IMR-90 (cell line): Measurements from ENCODE around the gene GNAO1.

ENCODE experiments used
- BHLHE40 ChIP-seq: fragments of 150-350 bp; IDR thresholded peaks from 2 replicates; pipeline ENCODE4 v1.6.1; 2016; ENCODE audit warnings: mild to moderate bottlenecking, low read depth, low read length
- CEBPB ChIP-seq: IDR thresholded peaks from 2 replicates; pipeline ENCODE4 v1.6.1; 2012; ENCODE audit warnings: low read depth, low read length, improper control_type of control experiment
- FOS ChIP-seq: fragments of 150-350 bp; IDR thresholded peaks from 2 replicates; pipeline ENCODE4 v1.6.1; 2016; ENCODE audit warnings: low read depth, low read length
- MAFK ChIP-seq: IDR thresholded peaks from 2 replicates; pipeline ENCODE4 v1.6.1; 2012; ENCODE audit warnings: low read depth, low read length, improper control_type of control experiment
- MAZ ChIP-seq: IDR thresholded peaks from 2 replicates; pipeline ENCODE4 v1.6.1; 2012; ENCODE audit warnings: low read depth, mild to moderate bottlenecking, low read length, improper control_type of control experiment, moderate library complexity, borderline replicate concordance
- MXI1 ChIP-seq: IDR thresholded peaks from 2 replicates; pipeline ENCODE4 v1.6.1; 2012; ENCODE audit warnings: low read depth, mild to moderate bottlenecking, low read length, moderate library complexity, borderline replicate concordance
- POLR2A ChIP-seq: IDR thresholded peaks from 2 replicates; pipeline ENCODE4 v1.6.1; 2012; ENCODE audit warnings: mild to moderate bottlenecking, low read depth, low read length
- RAD21 ChIP-seq: IDR thresholded peaks from 2 replicates; pipeline ENCODE4 v1.6.1; 2012; ENCODE audit warnings: low read length, improper control_type of control experiment
- RCOR1 ChIP-seq: IDR thresholded peaks from 2 replicates; pipeline ENCODE4 v1.6.1; 2012; ENCODE audit warnings: mild to moderate bottlenecking, low read length, improper control_type of control experiment; ENCODE audit not compliant: insufficient replicate concordance
- RFX5 ChIP-seq: IDR thresholded peaks from 2 replicates; pipeline ENCODE4 v1.8.0; 2012; ENCODE audit warnings: low read depth, mild to moderate bottlenecking, low read length, moderate library complexity
- SMC3 ChIP-seq: fragments of 150-350 bp; IDR thresholded peaks from 2 replicates; pipeline ENCODE4 v1.6.1; 2016; ENCODE audit warnings: low read depth, mild to moderate bottlenecking, antibody characterized with exemption, low read length, moderate library complexity
- TF ChIP-seq, protein P1 (sequence below): conservative IDR thresholded peaks from 2 replicates; pipeline ENCODE4 v1.5.1; 2012; ENCODE audit warnings: mild to moderate bottlenecking, low read depth, low read length, improper control_type of control experiment
- TF ChIP-seq, protein P2 (sequence below): fragments of 150-350 bp; IDR thresholded peaks from 2 replicates; pipeline ENCODE4 v1.6.1; 2017; ENCODE audit warnings: mild to moderate bottlenecking, antibody characterized with exemption, low read length, low read depth
- TF ChIP-seq, protein P3 (sequence below): fragments of 150-350 bp; IDR thresholded peaks from 2 replicates; pipeline ENCODE4 v1.6.1; 2016; ENCODE audit warnings: low read depth, mild to moderate bottlenecking, low read length, moderate library complexity, borderline replicate concordance

DNA sequence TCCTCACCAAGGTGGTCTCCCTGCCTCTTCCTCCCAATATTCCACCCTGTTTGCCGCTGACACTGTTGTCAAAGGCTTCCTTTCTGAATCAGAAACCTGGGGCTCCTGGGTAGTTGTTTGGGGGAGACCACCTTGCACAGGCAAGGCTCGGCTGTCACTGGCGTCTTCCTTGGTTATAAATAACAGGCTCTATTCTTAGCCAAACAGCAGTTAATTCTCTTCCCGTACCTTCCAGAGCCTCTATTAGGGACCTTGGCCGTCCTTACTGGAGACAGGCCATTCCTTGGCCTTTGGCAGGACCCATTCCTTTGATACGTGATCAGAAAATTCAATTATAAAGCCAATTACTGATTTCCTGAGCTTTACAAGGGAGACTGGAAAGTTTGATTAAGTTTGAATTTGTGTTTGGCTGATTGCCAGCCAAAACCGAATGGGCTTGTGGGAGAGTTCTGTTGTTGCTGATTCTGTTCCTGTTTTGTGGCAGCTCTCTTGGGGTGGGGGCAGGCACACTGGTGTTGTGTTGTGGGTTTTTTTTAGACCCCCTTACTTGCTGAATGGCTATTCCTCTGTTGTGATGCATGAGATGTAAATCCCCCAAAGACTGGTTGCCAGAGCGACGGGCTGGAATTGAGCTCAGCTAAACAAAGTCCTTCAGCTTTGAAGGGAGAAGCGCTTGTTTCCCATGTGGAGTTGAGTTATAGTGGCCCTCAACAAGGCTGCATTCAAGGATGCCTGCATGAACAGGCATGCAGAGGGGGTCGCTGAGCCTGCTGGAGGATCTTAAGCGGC is 104.6 kb downstream of the GNAO1 start:
- TF ChIP-seq, protein P1, sequence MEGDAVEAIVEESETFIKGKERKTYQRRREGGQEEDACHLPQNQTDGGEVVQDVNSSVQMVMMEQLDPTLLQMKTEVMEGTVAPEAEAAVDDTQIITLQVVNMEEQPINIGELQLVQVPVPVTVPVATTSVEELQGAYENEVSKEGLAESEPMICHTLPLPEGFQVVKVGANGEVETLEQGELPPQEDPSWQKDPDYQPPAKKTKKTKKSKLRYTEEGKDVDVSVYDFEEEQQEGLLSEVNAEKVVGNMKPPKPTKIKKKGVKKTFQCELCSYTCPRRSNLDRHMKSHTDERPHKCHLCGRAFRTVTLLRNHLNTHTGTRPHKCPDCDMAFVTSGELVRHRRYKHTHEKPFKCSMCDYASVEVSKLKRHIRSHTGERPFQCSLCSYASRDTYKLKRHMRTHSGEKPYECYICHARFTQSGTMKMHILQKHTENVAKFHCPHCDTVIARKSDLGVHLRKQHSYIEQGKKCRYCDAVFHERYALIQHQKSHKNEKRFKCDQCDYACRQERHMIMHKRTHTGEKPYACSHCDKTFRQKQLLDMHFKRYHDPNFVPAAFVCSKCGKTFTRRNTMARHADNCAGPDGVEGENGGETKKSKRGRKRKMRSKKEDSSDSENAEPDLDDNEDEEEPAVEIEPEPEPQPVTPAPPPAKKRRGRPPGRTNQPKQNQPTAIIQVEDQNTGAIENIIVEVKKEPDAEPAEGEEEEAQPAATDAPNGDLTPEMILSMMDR, result no peak
- TF ChIP-seq POLR2A, result no peak
- no peak for TF ChIP-seq RCOR1
- TF ChIP-seq, protein P2, sequence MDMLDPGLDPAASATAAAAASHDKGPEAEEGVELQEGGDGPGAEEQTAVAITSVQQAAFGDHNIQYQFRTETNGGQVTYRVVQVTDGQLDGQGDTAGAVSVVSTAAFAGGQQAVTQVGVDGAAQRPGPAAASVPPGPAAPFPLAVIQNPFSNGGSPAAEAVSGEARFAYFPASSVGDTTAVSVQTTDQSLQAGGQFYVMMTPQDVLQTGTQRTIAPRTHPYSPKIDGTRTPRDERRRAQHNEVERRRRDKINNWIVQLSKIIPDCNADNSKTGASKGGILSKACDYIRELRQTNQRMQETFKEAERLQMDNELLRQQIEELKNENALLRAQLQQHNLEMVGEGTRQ, result no peak
- no peak for TF ChIP-seq BHLHE40
- TF ChIP-seq, protein P3, sequence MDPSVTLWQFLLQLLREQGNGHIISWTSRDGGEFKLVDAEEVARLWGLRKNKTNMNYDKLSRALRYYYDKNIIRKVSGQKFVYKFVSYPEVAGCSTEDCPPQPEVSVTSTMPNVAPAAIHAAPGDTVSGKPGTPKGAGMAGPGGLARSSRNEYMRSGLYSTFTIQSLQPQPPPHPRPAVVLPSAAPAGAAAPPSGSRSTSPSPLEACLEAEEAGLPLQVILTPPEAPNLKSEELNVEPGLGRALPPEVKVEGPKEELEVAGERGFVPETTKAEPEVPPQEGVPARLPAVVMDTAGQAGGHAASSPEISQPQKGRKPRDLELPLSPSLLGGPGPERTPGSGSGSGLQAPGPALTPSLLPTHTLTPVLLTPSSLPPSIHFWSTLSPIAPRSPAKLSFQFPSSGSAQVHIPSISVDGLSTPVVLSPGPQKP, result no peak
- TF ChIP-seq SMC3, result no peak
- TF ChIP-seq MAFK, result no peak
- TF ChIP-seq RAD21, result no peak
- no peak for TF ChIP-seq FOS
- no peak for TF ChIP-seq MXI1
- no peak for TF ChIP-seq RFX5
- no peak for TF ChIP-seq MAZ
- TF ChIP-seq CEBPB, result no peak
